MCF 10A (cell line): ENCODE results near the gene ARPC3. TPM values are rescaled to one million over a fixed set of nuclear protein-coding genes. Genes with fewer than 3 reads are reported as not detected.
"Not testable (repeated sequence)": the region's sequence is repeated elsewhere in the genome, so short reads cannot be mapped to it uniquely, and the experiment has no call there.

Source experiments
- BruUV-seq: library from RNA; stranded (reverse); fragments of 400-500 nt; replicated peaks from 2 replicates; lab custom pipeline; 2021; lab: Mats Ljungman, UMichigan
- CTCF ChIA-PET: fragments of 300-600 bp; sonication (Branson Sonifier 250); formaldehyde crosslinking; extraction: SDS; loops from one replicate; lab custom pipeline; 2021; ENCODE audit warnings: antibody characterized with exemption, inconsistent platforms; lab: Yijun Ruan, JAX
- POLR2A ChIA-PET: fragments of 300-600, 350-650 bp; sonication (Branson Sonifier 250); formaldehyde crosslinking; extraction: SDS; loops from one replicate; lab custom pipeline; 2020; ENCODE audit warnings: antibody characterized with exemption, inconsistent platforms; lab: Yijun Ruan, JAX
- DNase-seq: peaks from one replicate; pipeline ENCODE4 v3.0.0-alpha.2; 2018; ENCODE audit not compliant: unreplicated experiment
- H3K27ac Mint-ChIP-seq: one replicate; pipeline ENCODE4 v1.8.0; 2022; ENCODE audit warnings: mild to moderate bottlenecking, low read depth, mixed read lengths; ENCODE audit not compliant: unreplicated experiment
- H3K27me3 Mint-ChIP-seq: one replicate; pipeline ENCODE4 v1.8.0; 2022; ENCODE audit warnings: mixed read lengths; ENCODE audit not compliant: insufficient read depth, unreplicated experiment
- H3K36me3 Mint-ChIP-seq: one replicate; pipeline ENCODE4 v1.8.0; 2022; ENCODE audit warnings: mild to moderate bottlenecking, moderate library complexity, mixed read lengths; ENCODE audit not compliant: insufficient read depth, unreplicated experiment
- H3K4me1 Mint-ChIP-seq: one replicate; pipeline ENCODE4 v1.8.0; 2022; ENCODE audit warnings: mixed read lengths; ENCODE audit not compliant: insufficient read depth, unreplicated experiment
- H3K4me3 Mint-ChIP-seq: one replicate; pipeline ENCODE4 v1.8.0; 2022; ENCODE audit warnings: mild to moderate bottlenecking, moderate library complexity, mixed read lengths; ENCODE audit not compliant: unreplicated experiment
- H3K9me3 Mint-ChIP-seq: one replicate; pipeline ENCODE4 v1.8.0; 2022; ENCODE audit warnings: mixed read lengths; ENCODE audit not compliant: unreplicated experiment
- intact Hi-C: fragments of 100-400 bp; cut with micrococcal nuclease; formaldehyde crosslinking; loops from 2 replicates; pipeline ENCODE4 v1.14.1; 2022
- total RNA-seq: library from RNA; stranded (reverse); gene quantifications from 2 replicates; pipeline ENCODE4 v1.2.3, GENCODE V29; 2022
- TF ChIP-seq, protein P1 (sequence below): fragments of 200-600 bp; IDR thresholded peaks from one replicate; pipeline ENCODE4 v1.8.0; 2022; ENCODE audit warnings: antibody characterized with exemption, mild to moderate bottlenecking; ENCODE audit not compliant: unreplicated experiment

ARPC3 gene
- total RNA-seq, 1 experiment from 2014 or later = 245 TPM

GRCh38 chr12:110465024-110465423 is 14.9 kb upstream of the ARPC3 start:
- Mint-ChIP-seq H3K27ac (no peak overlapping the region), H3K4me1 (peaks cover 11% of the 10 kb centered on the region), H3K27me3 (no peaks in the 10 kb centered on the region), H3K9me3 (no peaks in the 10 kb centered on the region), H3K4me3 (no peak overlapping the region), H3K36me3 (peaks cover 47% of the 10 kb centered on the region)
- ChIA-PET CTCF (interaction anchor here (0.6 to 3.2 kb wide), 2 partner anchors 15 to 848 kb away, joined by 5 to 18 read pairs; partner anchors contain the start of gene ARPC3), POLR2A (interaction anchor here (0.7 to 6.5 kb wide), 2 partner anchors 13 to 174 kb away, joined by 3 to 126 read pairs; partner anchors contain the start of gene ARPC3)
- no TSS peak for BruUV-seq
- intact Hi-C loops = no loop called here
- TF ChIP-seq, protein P1, sequence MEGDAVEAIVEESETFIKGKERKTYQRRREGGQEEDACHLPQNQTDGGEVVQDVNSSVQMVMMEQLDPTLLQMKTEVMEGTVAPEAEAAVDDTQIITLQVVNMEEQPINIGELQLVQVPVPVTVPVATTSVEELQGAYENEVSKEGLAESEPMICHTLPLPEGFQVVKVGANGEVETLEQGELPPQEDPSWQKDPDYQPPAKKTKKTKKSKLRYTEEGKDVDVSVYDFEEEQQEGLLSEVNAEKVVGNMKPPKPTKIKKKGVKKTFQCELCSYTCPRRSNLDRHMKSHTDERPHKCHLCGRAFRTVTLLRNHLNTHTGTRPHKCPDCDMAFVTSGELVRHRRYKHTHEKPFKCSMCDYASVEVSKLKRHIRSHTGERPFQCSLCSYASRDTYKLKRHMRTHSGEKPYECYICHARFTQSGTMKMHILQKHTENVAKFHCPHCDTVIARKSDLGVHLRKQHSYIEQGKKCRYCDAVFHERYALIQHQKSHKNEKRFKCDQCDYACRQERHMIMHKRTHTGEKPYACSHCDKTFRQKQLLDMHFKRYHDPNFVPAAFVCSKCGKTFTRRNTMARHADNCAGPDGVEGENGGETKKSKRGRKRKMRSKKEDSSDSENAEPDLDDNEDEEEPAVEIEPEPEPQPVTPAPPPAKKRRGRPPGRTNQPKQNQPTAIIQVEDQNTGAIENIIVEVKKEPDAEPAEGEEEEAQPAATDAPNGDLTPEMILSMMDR = no peak
- no peak for DNase-seq

DNA sequence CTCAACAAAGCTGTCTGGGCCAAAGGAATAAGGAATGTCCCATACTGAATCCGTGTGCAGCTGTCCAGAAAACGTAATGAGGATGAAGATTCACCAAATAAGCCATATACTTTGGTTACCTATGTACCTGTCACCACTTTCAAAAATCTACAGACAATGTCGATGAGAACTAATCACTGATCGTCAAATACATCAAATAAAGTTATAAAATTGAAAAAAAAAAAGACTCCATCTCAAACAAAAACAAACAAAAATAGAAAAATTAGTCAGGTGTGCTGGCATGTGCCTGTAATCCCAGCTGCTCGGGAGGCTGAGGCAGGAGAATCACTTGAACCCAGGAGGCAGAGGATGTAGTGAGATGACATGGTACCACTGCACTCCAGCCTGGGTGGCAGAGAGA is 11.1 kb upstream of the ARPC3 start:
- H3K27me3 Mint-ChIP-seq, DNase-seq, H3K27ac Mint-ChIP-seq, CTCF ChIA-PET, intact Hi-C loops, H3K9me3 Mint-ChIP-seq, H3K4me3 Mint-ChIP-seq, H3K4me1 Mint-ChIP-seq, BruUV-seq: not testable (repeated sequence)
- H3K36me3 Mint-ChIP-seq = peaks cover 78% of the 10 kb centered on the region
- POLR2A ChIA-PET = interaction anchor here (0.7 to 2.3 kb wide), 2 partner anchors 11 to 34 kb away, joined by 3 to 8 read pairs; partner anchors contain the start of gene ARPC3

GRCh38 chr12:110458756-110459155 is 8.6 kb upstream of the ARPC3 start:
- intact Hi-C loops = loop anchor here (10.0 kb wide), 1 partner anchor 236 kb away; no protein-coding TSS in a partner anchor
- POLR2A ChIA-PET = interaction anchor here (0.8 to 1.4 kb wide), 2 partner anchors 9 kb away, joined by 5 to 9 read pairs; partner anchors contain the start of genes ARPC3 and GPN3
- H3K36me3 Mint-ChIP-seq = peaks cover 87% of the 10 kb centered on the region
- peaks cover 5% of the 10 kb centered on the region for H3K4me1 Mint-ChIP-seq
- no TSS peak for BruUV-seq
- TF ChIP-seq, protein P1 = no peak
- DNase-seq = no peak
- H3K9me3 Mint-ChIP-seq = no peaks in the 10 kb centered on the region
- H3K27ac Mint-ChIP-seq = no peak overlapping the region
- H3K27me3 Mint-ChIP-seq = no peaks in the 10 kb centered on the region
- no peak overlapping the region for H3K4me3 Mint-ChIP-seq
- CTCF ChIA-PET = interaction anchor here (0.6 to 1.5 kb wide), 3 partner anchors 10 to 67 kb away, joined by 3 to 6 read pairs (median 3); partner anchors contain the start of genes FAM216A and GPN3

- BruUV-seq = no TSS peak
- DNase-seq = no peak
- TF ChIP-seq, protein P1 = no peak
- H3K4me3 Mint-ChIP-seq = no peak overlapping the region
- H3K4me1 Mint-ChIP-seq = peaks cover 10% of the 10 kb centered on the region
- no peaks in the 10 kb centered on the region for H3K9me3 Mint-ChIP-seq
- peaks cover 60% of the 10 kb centered on the region for H3K36me3 Mint-ChIP-seq
- ChIA-PET CTCF (interaction anchor here (1.3 to 6.4 kb wide), 3 partner anchors 15 to 148 kb away, joined by 4 to 38 read pairs (median 10); partner anchors contain the start of genes FAM216A and GPN3), POLR2A (interaction anchor here (0.7 to 10.0 kb wide), 4 partner anchors 10 to 147 kb away, joined by 3 to 126 read pairs (median 26); partner anchors contain the start of genes FAM216A, GPN3, RAD9B and VPS29)
- intact Hi-C loops = loop anchor here (10.0 kb wide), 1 partner anchor 241 kb away; no protein-coding TSS in a partner anchor
- no peaks in the 10 kb centered on the region for H3K27me3 Mint-ChIP-seq
- no peak overlapping the region for H3K27ac Mint-ChIP-seq
These were observed 3.6 kb upstream of the ARPC3 start for GRCh38 chr12:110453569-110454296.
